ENCODE measurements around the gene G2E3.

G2E3 gene

GRCh38 chr14:30657606-30658163 is 98.7 kb downstream of the G2E3 start:
- DNase-seq: no peak

DNA sequence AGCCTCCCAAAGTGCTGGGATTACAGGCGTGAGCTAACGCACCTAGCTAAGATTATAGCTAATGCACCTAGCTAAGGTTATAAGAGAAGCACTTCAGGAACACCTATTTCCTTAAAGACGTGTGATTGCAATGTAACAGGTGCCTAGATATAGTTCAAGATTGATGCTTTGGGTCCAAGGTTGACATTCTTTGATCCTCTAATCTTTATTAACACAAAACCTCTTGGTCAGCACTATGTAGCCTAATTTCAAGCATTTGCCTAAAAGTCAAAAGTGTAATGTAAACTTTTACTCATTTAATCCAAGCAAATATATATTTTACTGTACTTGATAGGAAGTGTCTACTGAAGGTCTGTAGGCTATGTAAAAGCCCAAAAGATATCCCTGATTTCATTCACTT is 99.7 kb downstream of the G2E3 start:
- DNase-seq: no peak

DNA sequence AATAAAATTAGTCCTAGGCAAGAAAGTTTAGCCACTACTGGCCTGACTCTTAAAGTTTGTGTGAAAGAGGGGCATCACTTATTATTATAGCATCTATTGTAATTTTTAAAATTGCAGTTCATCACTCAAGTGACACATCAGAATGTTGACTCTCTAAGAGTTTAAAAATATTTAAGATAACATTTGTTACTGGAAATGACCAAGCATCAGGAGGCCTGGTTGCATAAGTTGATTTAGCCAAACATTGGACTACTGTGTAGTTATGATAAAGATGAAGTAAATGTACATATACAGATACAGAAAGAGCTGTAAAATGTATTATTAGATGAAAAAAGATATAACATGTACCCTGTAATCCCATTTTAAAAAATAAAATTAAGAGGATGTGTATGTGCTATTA is 110.6 kb downstream of the G2E3 start:
- no peak for DNase-seq

Data from NCI-H1694 (cell line).